ENCODE data around the gene PDE4B.
A peak's percentile ranks its signal among the peaks of the same experiment; 100 is the strongest.

PDE4B gene

DNA sequence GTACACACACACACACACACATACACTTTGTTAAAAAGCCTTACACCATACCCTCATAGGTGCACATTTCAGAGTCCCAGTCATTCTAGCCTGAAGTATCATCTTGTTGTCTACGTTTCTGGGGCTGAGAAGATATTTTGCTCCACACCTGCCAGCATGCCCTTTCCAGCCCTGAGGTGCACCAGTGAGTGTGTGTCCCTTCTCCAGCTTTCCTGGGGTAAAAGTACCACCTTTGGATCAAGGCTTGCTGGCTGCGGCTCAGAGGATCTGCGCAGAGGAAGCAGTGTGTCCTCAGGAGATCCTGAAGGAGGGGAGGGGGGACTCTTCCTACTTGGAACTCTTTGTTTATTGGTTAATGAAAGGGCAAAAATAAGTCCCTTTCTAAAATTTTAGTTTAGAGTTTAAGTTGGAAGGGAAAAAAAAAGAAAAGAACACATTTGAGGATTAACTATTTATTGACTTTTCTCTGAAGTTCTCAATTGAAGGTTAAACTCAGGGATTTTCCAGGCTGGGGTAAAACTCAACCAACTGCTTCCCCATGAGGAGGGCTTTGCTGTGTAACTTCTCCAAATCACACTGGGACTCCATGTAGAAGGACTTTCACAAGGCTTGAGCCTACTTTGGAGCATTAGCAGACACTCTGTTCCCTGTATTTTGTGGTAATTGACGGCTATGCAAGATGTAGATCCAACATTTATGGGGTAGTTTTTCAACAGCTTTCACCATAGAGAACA lies 540.9 kb downstream of the PDE4B start:
- H3K4me3 ChIP-seq (ENCODE audit: control insufficient read depth, low read depth, low read length): peak overlapping the region; percentile 60
- TF ChIP-seq, protein P1, sequence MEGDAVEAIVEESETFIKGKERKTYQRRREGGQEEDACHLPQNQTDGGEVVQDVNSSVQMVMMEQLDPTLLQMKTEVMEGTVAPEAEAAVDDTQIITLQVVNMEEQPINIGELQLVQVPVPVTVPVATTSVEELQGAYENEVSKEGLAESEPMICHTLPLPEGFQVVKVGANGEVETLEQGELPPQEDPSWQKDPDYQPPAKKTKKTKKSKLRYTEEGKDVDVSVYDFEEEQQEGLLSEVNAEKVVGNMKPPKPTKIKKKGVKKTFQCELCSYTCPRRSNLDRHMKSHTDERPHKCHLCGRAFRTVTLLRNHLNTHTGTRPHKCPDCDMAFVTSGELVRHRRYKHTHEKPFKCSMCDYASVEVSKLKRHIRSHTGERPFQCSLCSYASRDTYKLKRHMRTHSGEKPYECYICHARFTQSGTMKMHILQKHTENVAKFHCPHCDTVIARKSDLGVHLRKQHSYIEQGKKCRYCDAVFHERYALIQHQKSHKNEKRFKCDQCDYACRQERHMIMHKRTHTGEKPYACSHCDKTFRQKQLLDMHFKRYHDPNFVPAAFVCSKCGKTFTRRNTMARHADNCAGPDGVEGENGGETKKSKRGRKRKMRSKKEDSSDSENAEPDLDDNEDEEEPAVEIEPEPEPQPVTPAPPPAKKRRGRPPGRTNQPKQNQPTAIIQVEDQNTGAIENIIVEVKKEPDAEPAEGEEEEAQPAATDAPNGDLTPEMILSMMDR (IDR thresholded peaks at IDR 0.05; ENCODE audit: control insufficient read depth, insufficient read depth, low read depth, low read length, missing control alignments): no peak

DNA sequence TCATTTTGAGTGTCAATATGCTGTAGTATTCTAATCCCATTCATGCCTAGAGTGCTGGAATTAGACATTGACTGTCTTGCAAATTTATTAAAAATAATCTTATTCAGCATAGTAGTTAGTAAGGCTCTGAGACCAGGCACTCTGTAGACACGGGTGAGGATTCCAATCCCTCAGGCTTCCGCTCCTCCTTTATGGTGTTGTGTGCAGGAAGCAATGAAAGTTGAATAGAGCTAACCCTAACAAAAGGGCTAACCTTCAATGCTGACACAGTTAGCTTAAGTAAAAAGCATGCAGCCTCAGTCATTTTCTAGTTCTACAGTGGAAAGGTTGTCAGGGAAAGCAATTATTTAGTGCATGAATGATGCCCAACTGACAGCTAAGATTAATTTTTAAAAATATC lies 541.6 kb downstream of the PDE4B start:
- H3K4me3 ChIP-seq (ENCODE audit: control insufficient read depth, low read depth, low read length): peak overlapping the region; percentile 60
- no peak for DNase-seq (ENCODE audit: low read depth)
- TF ChIP-seq, protein P1 (IDR thresholded peaks at IDR 0.05; ENCODE audit: control insufficient read depth, insufficient read depth, low read depth, low read length, missing control alignments): no peak

More for the DNA sequence above, 540.9 kb downstream of the PDE4B start:
- DNase-seq (ENCODE audit: low read depth): no peak

DNA sequence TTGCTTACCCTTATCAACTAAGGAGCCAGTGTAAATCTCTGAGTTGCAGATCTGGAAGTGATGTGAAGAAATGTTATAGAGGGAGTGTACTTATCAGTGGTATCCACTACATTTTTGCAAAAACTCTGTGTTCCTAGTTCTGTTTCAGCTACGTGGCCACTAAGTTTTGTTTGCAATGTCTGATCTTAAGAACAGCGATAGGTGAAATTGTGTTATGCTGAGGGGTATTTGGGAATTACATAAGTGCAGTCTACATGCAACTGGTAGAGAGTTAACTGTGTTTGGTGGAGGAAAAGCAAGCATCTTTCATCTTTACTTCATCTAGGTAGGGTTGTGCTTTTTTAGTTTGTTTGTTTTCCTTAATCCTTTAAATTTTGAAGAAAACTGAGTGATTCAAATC lies 542.4 kb downstream of the PDE4B start:
- no peak for DNase-seq (ENCODE audit: low read depth)
- TF ChIP-seq, protein P1 (IDR thresholded peaks at IDR 0.05; ENCODE audit: control insufficient read depth, insufficient read depth, low read depth, low read length, missing control alignments): no peak
- H3K4me3 ChIP-seq (ENCODE audit: control insufficient read depth, low read depth, low read length): peak overlapping the region; percentile 60

DNA sequence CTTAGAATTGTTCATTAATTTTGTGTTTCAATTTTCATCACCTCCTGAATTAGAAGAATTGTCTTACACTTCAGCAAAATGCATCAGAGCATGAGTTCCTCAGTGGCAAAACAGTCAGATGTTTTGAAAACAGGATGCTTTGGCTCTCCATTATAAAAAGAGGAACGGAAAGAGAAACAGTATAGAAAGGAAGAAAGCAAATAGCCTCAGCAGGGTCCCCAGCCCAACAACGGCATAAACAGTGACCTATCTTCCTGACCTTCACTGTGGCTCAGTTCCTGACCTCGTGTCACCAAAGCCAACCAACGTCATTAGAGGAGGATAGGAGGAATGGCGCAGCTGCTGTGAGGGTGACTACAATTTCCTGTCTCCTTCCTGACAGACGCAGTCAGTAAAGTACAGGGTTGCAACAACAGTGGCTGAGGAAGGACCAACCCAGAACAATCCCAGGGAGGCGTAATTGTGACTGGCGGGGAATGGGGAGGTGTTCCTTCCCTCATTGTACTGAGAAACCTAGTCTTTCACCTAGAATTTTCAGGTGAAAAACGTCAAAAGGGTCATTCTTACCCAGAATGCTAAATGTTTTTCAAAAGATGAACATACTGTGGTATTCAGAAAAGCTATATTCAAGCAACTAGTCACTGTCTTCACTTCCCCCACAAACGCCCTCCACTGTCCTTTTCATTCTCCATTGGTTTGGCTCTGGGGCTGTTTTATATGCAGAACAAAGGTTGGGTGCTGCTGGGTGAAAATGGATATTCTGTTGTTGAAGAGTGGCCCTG lies 543.4 kb downstream of the PDE4B start:
- H3K4me3 ChIP-seq (ENCODE audit: control insufficient read depth, low read depth, low read length): peak overlapping the region; percentile 60
- no peak for DNase-seq (ENCODE audit: low read depth)

DNA sequence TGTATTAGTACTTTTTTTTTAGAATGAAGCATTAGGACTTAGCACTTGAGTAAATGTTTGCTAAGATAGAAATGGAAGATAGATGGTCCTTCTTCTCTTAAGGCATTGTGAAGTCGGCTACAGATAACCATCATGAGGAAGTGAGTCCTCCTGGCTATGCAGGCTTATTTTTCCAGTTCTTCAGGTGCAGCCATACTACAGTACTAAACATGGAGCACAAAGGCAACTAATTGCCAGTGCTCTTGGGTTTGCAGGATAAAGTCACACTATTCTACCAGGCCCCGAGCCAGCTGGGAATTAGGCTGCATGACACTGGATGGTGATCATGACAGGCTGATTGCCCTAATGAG lies 543.9 kb downstream of the PDE4B start:
- H3K4me3 ChIP-seq (ENCODE audit: control insufficient read depth, low read depth, low read length): no peak overlapping the region
- TF ChIP-seq, protein P1 (IDR thresholded peaks at IDR 0.05; ENCODE audit: control insufficient read depth, insufficient read depth, low read depth, low read length, missing control alignments): no peak
- DNase-seq (ENCODE audit: low read depth): no peak

More for the DNA sequence above, 543.4 kb downstream of the PDE4B start:
- TF ChIP-seq, protein P1 (IDR thresholded peaks at IDR 0.05; ENCODE audit: control insufficient read depth, insufficient read depth, low read depth, low read length, missing control alignments): no peak

DNA sequence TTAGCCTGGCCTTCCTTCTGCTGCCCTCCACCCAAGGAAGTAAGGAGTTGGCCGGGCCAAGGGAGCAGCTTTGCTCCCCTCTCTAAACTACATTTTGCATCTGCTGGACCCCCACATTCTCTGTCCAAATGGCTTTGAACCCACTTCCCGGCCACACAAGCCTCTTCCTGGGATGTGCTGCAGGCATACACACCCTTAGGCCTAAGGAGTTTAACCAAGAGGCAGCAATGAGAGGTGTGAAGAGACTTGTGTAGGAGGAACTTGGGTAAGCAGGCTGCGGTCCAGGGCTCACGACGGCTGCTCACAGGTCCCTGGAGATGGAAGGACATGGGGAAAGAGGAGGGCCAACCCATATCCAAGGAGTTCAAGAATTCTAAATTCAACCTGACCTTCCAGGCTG lies 544.6 kb downstream of the PDE4B start:
- no peak for DNase-seq (ENCODE audit: low read depth)
- TF ChIP-seq, protein P1 (IDR thresholded peaks at IDR 0.05; ENCODE audit: control insufficient read depth, insufficient read depth, low read depth, low read length, missing control alignments): no peak
- no peak overlapping the region for H3K4me3 ChIP-seq (ENCODE audit: control insufficient read depth, low read depth, low read length)

Data from AG09309 (cell line).